ENCODE measurements around the gene ZFC3H1.

ZFC3H1 gene

GRCh38 chr12:71653137-71653536, 10.5 kb downstream of the ZFC3H1 start:
- TF ChIP-seq CTCF (IDR thresholded peaks at IDR 0.05; ENCODE audit: low read depth, low read length), result no peak
- DNase-seq (ENCODE audit: low read depth, low spot score), result no peak
- in situ Hi-C loops (cut with HindIII; ENCODE audit: low sequenced_read_pairs), result no loop called here
- H3K4me3 ChIP-seq (ENCODE audit: low read depth, low read length), result no peak overlapping the region

- in situ Hi-C loops (cut with HindIII; ENCODE audit: low sequenced_read_pairs), result no loop called here
- H3K4me3 ChIP-seq (ENCODE audit: low read depth, low read length), result no peak overlapping the region
- no peak for DNase-seq (ENCODE audit: low read depth, low spot score)
- TF ChIP-seq CTCF (IDR thresholded peaks at IDR 0.05; ENCODE audit: low read depth, low read length), result no peak
Measured at GRCh38 chr12:71652656-71653055, 11.0 kb downstream of the ZFC3H1 start.

DNA sequence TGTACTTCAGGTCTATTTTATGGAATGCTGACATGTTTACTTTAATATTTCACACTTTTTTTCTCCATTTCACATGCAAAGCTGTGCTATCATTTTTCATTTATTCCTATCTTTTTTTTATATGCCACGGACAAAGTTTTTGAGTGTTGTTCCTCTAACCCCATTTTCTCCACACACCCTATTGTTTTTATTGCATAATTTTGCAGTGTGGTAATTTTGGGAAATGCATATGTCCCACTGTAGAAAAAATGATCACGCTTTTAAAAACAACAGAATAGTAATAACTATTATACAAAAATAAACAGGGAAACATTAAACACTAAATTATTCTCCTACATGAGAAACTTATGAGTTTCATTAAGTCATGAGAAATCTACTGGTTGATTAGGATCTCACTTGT, 14.2 kb downstream of the ZFC3H1 start:
- no peak for DNase-seq (ENCODE audit: low read depth, low spot score)

GRCh38 chr12:71648537-71648936, 15.1 kb downstream of the ZFC3H1 start:
- no peak for DNase-seq (ENCODE audit: low read depth, low spot score)
- H3K4me3 ChIP-seq (ENCODE audit: low read depth, low read length), result no peak overlapping the region
- no peak for TF ChIP-seq CTCF (IDR thresholded peaks at IDR 0.05; ENCODE audit: low read depth, low read length)
- in situ Hi-C loops (cut with HindIII; ENCODE audit: low sequenced_read_pairs), result no loop called here

More for the DNA sequence above, 14.2 kb downstream of the ZFC3H1 start:
- H3K4me3 ChIP-seq (ENCODE audit: low read depth, low read length), result no peak overlapping the region
- no peak for TF ChIP-seq CTCF (IDR thresholded peaks at IDR 0.05; ENCODE audit: low read depth, low read length)
- in situ Hi-C loops (cut with HindIII; ENCODE audit: low sequenced_read_pairs), result no loop called here

GRCh38 chr12:71646512-71646911, 17.1 kb downstream of the ZFC3H1 start:
- DNase-seq (ENCODE audit: low read depth, low spot score), result no peak
- no peak overlapping the region for H3K4me3 ChIP-seq (ENCODE audit: low read depth, low read length)
- in situ Hi-C loops (cut with HindIII; ENCODE audit: low sequenced_read_pairs), result no loop called here
- no peak for TF ChIP-seq CTCF (IDR thresholded peaks at IDR 0.05; ENCODE audit: low read depth, low read length)

- DNase-seq (ENCODE audit: low read depth, low spot score), result no peak
- in situ Hi-C loops (cut with HindIII; ENCODE audit: low sequenced_read_pairs), result no loop called here
- no peak for TF ChIP-seq CTCF (IDR thresholded peaks at IDR 0.05; ENCODE audit: low read depth, low read length)
- no peak overlapping the region for H3K4me3 ChIP-seq (ENCODE audit: low read depth, low read length)
Measured at GRCh38 chr12:71645268-71645667, 18.4 kb downstream of the ZFC3H1 start.

DNA sequence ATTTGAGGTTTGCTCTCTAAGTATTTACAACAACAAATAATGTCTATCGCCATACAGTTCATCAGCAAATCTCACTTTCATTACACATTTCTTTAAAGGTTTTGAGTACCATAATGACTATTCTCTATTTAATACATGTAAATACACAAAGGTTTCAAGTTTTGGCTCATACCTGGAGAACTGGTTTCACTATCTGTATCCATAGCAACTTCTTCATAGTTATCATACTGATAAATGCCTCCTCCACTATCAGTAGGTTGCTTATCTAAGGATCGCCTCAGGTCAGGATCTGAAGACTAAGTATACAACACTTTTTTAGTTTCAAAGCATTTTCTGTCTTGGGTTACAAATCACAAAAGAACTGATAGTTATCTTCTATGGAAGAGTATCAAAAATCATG, 21.4 kb downstream of the ZFC3H1 start:
- in situ Hi-C loops (cut with HindIII; ENCODE audit: low sequenced_read_pairs), result no loop called here
- DNase-seq (ENCODE audit: low read depth, low spot score), result no peak
- no peak for TF ChIP-seq CTCF (IDR thresholded peaks at IDR 0.05; ENCODE audit: low read depth, low read length)
- H3K4me3 ChIP-seq (ENCODE audit: low read depth, low read length), result no peak overlapping the region
